Parathyroid adenoma (tissue), 2 donors: ENCODE results near the gene PSME2.

Experiments used
- H2AFZ ChIP-seq: fragments of 300-600 bp; sonication (generic); one replicate; pipeline ENCODE4 v1.7.0; 2017; ENCODE audit warnings: antibody characterized with exemption, mild to moderate bottlenecking
- H3K27ac ChIP-seq: fragments of 300-600 bp; sonication (generic); one replicate; pipeline ENCODE4 v1.7.0; 2017
- H3K27me3 ChIP-seq: fragments of 300-600 bp; sonication (generic); one replicate; pipeline ENCODE4 v1.7.0; 2017; ENCODE audit warnings: low read length; ENCODE audit not compliant: control insufficient read depth, insufficient read depth
- H3K36me3 ChIP-seq: fragments of 300-600 bp; sonication (generic); one replicate; pipeline ENCODE4 v1.7.0; 2017; ENCODE audit warnings: low read length; ENCODE audit not compliant: control insufficient read depth, insufficient read depth
- H3K4me1 ChIP-seq: fragments of 300-600 bp; sonication (generic); one replicate; pipeline ENCODE4 v1.7.0; 2017; ENCODE audit warnings: control low read depth
- H3K4me2 ChIP-seq: fragments of 300-600 bp; sonication (generic); one replicate; pipeline ENCODE4 v1.7.0; 2017; ENCODE audit warnings: low read length
- H3K4me3 ChIP-seq: fragments of 300-600 bp; sonication (generic); one replicate; pipeline ENCODE4 v1.7.0; 2017; ENCODE audit warnings: low read depth, low read length
- H3K79me2 ChIP-seq: fragments of 300-600 bp; sonication (generic); one replicate; pipeline ENCODE4 v1.7.0; 2017; ENCODE audit warnings: control low read depth
- H3K9ac ChIP-seq: fragments of 300-600 bp; sonication (generic); one replicate; pipeline ENCODE4 v1.7.0; 2017; ENCODE audit warnings: mild to moderate bottlenecking
- H3K9me3 ChIP-seq: fragments of 300-600 bp; sonication (generic); one replicate; pipeline ENCODE4 v1.7.0; 2017; ENCODE audit warnings: low read length; ENCODE audit not compliant: control insufficient read depth
- CTCF ChIP-seq: fragments of 300-600 bp; sonication (generic); IDR thresholded peaks from one replicate; pipeline ENCODE4 v1.7.0; 2017; ENCODE audit warnings: antibody characterized with exemption, mild to moderate bottlenecking
- donor health status: primary hyperparathyroidism.

Gene PSME2

GRCh38 chr14:24184104-24184970 is 37.9 kb upstream of the PSME2 start:
- no peak overlapping the region for H3K4me2 ChIP-seq
- no peaks in the 10 kb centered on the region for H3K36me3 ChIP-seq
- H3K4me3 ChIP-seq, result no peak overlapping the region
- H3K9ac ChIP-seq, result no peak overlapping the region
- no peaks in the 10 kb centered on the region for H3K9me3 ChIP-seq
- no peak overlapping the region for H3K27ac ChIP-seq
- H3K27me3 ChIP-seq, result no peaks in the 10 kb centered on the region
- H2AFZ ChIP-seq, result no peak overlapping the region
- TF ChIP-seq CTCF, result no peak
- peaks cover 11% of the 10 kb centered on the region for H3K4me1 ChIP-seq
- no peaks in the 10 kb centered on the region for H3K79me2 ChIP-seq

GRCh38 chr14:24183014-24183481 is 36.6 kb upstream of the PSME2 start:
- peaks cover 7% of the 10 kb centered on the region for H3K4me1 ChIP-seq
- H3K79me2 ChIP-seq, result no peaks in the 10 kb centered on the region
- H3K9ac ChIP-seq, result no peak overlapping the region
- no peaks in the 10 kb centered on the region for H3K9me3 ChIP-seq
- TF ChIP-seq CTCF, result no peak
- H3K4me3 ChIP-seq, result no peak overlapping the region
- H3K27ac ChIP-seq, result no peak overlapping the region
- no peak overlapping the region for H3K4me2 ChIP-seq
- H2AFZ ChIP-seq, result no peak overlapping the region
- no peaks in the 10 kb centered on the region for H3K27me3 ChIP-seq
- no peaks in the 10 kb centered on the region for H3K36me3 ChIP-seq

- H3K4me2 ChIP-seq, result no peak overlapping the region
- no peak overlapping the region for H3K4me3 ChIP-seq
- no peaks in the 10 kb centered on the region for H3K9me3 ChIP-seq
- no peak overlapping the region for H2AFZ ChIP-seq
- no peaks in the 10 kb centered on the region for H3K36me3 ChIP-seq
- no peak overlapping the region for H3K9ac ChIP-seq
- no peaks in the 10 kb centered on the region for H3K27me3 ChIP-seq
- H3K27ac ChIP-seq, result no peak overlapping the region
- TF ChIP-seq CTCF, result no peak
- H3K79me2 ChIP-seq, result no peaks in the 10 kb centered on the region
- peaks cover under 1% of the 10 kb centered on the region for H3K4me1 ChIP-seq
Observed at GRCh38 chr14:24182110-24182882, 35.9 kb upstream of the PSME2 start.

GRCh38 chr14:24181371-24182077 is 35.1 kb upstream of the PSME2 start:
- no peaks in the 10 kb centered on the region for H3K36me3 ChIP-seq
- TF ChIP-seq CTCF, result no peak
- H3K27ac ChIP-seq, result no peak overlapping the region

More at GRCh38 chr14:24181371-24182077, 35.1 kb upstream of the PSME2 start:
- H3K27me3 ChIP-seq, result no peaks in the 10 kb centered on the region
- H3K9ac ChIP-seq, result no peak overlapping the region
- H3K4me3 ChIP-seq, result no peak overlapping the region
- no peak overlapping the region for H3K4me2 ChIP-seq
- no peaks in the 10 kb centered on the region for H3K4me1 ChIP-seq
- no peaks in the 10 kb centered on the region for H3K9me3 ChIP-seq
- no peak overlapping the region for H2AFZ ChIP-seq
- H3K79me2 ChIP-seq, result no peaks in the 10 kb centered on the region
